Measurements from ENCODE around the gene TGIF1. TPM values are rescaled to one million over a fixed set of nuclear protein-coding genes. Genes with fewer than 3 reads are reported as not detected.
A peak's percentile ranks its signal among the peaks of the same experiment; 100 is the strongest.

The TGIF1 gene
- total RNA-seq, 1 experiment from 2014 or later = 242 TPM

DNA sequence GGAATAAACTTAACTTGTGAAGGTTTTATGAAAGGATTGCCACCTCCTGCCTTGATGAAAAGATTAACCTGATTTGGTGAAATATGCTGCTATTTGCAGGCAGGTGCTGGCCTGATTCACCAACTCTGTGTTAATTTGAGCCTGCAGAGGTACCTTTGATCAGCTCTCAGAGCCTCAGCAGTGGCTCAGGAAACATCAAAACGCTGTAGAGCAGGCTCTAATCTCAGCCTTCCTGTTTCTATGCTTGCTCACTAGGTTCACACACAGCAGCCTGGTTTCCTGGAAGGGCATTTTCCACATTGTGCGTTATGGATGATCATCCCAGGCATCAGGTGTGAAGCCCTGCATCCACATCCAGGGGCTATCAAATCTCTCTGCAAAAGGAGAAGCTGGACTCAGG is 16.9 kb downstream of the TGIF1 start:
- peaks cover 33 to 38% of the 10 kb centered on the region in 2 experiments for H3K4me1 ChIP-seq (ENCODE audit: control insufficient read depth in 1 of 2, insufficient read depth in 2 of 2, low read length in 2 of 2)
- H3K9ac ChIP-seq (ENCODE audit: low read length) = no peak overlapping the region
- H3K79me2 ChIP-seq (ENCODE audit: insufficient read depth, low read length) = no peaks in the 10 kb centered on the region
- no peak for ATAC-seq
- DNase-seq (ENCODE audit: low read depth, low spot score) = no peak
- no peaks in the 10 kb centered on the region for H3K9me2 ChIP-seq (ENCODE audit: insufficient read depth)
- no peaks in the 10 kb centered on the region for H4K20me1 ChIP-seq (ENCODE audit: insufficient read depth)
- H3K9me3 ChIP-seq (ENCODE audit: control insufficient read depth in 1 of 2, insufficient read depth in 1 of 2, low read depth in 1 of 2, low read length in 2 of 2) = no peaks in the 10 kb centered on the region
- BruUV-seq (replicated peaks) = no TSS peak
- intact Hi-C loops (cut with micrococcal nuclease) = no loop called here
- ChIA-PET CTCF (interaction anchor here (1.5 to 1.9 kb wide), 3 partner anchors 15 to 199 kb away, joined by 3 to 7 read pairs (median 4); no protein-coding TSS in a partner anchor), POLR2A (interaction anchor here (0.9 to 1.8 kb wide), 5 partner anchors 13 to 130 kb away, joined by 3 to 5 read pairs (median 4); no protein-coding TSS in a partner anchor), RAD21 (ENCODE audit: low non-redundant PET in 1 of 2, low total read pairs in 2 of 2, uncharacterized antibody in 2 of 2, unreplicated experiment in 2 of 2) (no interaction called here)
- no peaks in the 10 kb centered on the region for H3K36me3 ChIP-seq (ENCODE audit: control insufficient read depth in 1 of 2, insufficient read depth in 2 of 2, low read length in 2 of 2)
- no peaks in the 10 kb centered on the region for H3K27me3 ChIP-seq (ENCODE audit: insufficient read depth, low read length)
- H3K27ac ChIP-seq (ENCODE audit: low read depth, low read length) = peak overlapping the region; percentile 35
- no peak overlapping the region for H2AFZ ChIP-seq (ENCODE audit: low read depth, low read length, poor library complexity, severe bottlenecking)
- no peak overlapping the region for H3K4me3 ChIP-seq (replicated peaks in 1 of 2; ENCODE audit: low read depth in 1 of 2, low read length in 2 of 2)
- TF ChIP-seq, protein P1, sequence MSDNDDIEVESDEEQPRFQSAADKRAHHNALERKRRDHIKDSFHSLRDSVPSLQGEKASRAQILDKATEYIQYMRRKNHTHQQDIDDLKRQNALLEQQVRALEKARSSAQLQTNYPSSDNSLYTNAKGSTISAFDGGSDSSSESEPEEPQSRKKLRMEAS (IDR thresholded peaks at IDR 0.05) = no peak
- no peak for TF ChIP-seq EZH2phosphoT487 (IDR thresholded peaks at IDR 0.05; ENCODE audit: borderline replicate concordance)
- no peak for TF ChIP-seq ZNF274 (IDR thresholded peaks at IDR 0.05; ENCODE audit: low read depth, low read length)
- TF ChIP-seq, protein P2, sequence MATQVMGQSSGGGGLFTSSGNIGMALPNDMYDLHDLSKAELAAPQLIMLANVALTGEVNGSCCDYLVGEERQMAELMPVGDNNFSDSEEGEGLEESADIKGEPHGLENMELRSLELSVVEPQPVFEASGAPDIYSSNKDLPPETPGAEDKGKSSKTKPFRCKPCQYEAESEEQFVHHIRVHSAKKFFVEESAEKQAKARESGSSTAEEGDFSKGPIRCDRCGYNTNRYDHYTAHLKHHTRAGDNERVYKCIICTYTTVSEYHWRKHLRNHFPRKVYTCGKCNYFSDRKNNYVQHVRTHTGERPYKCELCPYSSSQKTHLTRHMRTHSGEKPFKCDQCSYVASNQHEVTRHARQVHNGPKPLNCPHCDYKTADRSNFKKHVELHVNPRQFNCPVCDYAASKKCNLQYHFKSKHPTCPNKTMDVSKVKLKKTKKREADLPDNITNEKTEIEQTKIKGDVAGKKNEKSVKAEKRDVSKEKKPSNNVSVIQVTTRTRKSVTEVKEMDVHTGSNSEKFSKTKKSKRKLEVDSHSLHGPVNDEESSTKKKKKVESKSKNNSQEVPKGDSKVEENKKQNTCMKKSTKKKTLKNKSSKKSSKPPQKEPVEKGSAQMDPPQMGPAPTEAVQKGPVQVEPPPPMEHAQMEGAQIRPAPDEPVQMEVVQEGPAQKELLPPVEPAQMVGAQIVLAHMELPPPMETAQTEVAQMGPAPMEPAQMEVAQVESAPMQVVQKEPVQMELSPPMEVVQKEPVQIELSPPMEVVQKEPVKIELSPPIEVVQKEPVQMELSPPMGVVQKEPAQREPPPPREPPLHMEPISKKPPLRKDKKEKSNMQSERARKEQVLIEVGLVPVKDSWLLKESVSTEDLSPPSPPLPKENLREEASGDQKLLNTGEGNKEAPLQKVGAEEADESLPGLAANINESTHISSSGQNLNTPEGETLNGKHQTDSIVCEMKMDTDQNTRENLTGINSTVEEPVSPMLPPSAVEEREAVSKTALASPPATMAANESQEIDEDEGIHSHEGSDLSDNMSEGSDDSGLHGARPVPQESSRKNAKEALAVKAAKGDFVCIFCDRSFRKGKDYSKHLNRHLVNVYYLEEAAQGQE (IDR thresholded peaks at IDR 0.05; ENCODE audit: low read depth) = no peak
- TF ChIP-seq TCF7L2 (IDR thresholded peaks at IDR 0.05; ENCODE audit: borderline replicate concordance, extremely low read depth, insufficient read depth, insufficient read length) = peak; percentile 87
- no peak overlapping the region for H3K4me2 ChIP-seq (ENCODE audit: low read length)

Data from HCT116 (cell line).